GM18517 (cell line): Measurements from ENCODE around the gene NWD2.

Experiments used
- ATAC-seq: cut with Tn5 transposase; IDR thresholded peaks from one replicate; pipeline ENCODE4 v1.9.1; 2021; ENCODE audit warnings: mild to moderate bottlenecking, moderate library complexity; ENCODE audit not compliant: unreplicated experiment

Gene NWD2

DNA sequence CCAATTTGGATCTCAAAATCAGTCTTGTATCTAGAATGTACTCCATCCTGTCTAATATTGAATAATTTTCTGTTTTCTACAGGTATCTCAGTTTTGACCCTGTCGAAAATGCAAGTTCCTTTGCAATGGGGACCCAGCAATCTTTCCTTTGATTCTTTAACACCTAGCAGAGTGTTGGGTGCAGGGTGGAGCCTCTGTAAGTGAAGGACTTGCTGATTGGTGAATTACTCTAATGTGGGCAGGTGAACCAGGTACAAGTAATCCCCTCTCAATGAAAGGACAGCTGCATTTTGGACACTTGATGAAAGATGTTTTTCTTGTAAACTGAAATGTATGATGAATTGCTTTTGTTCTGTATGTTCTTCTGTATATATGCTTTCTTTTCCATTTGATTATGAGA, 54.9 kb downstream of the NWD2 start:
- ATAC-seq, result no peak

DNA sequence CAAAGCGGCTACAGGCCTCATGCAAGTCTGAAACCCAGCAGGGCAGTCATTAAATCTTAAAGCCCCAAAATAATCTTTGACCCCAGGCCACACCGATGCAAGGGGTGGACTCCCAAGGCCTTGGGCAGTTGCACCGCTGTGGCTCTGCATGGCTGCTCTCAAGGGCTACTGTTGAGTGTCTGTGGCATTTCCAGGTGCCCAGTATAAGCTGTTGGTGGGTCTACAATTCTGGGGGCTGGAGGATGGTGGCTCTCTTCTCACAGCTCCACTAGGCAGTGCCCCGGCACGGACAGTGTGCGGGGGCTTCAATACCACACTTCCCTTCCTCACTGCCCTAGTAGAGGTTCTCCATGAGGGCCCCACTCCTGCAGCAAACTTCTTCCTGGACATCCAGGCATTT, 60.1 kb downstream of the NWD2 start:
- ATAC-seq, result no peak

- no peak for ATAC-seq
Measured at GRCh38 chr4:37305984-37306383, 61.4 kb downstream of the NWD2 start.

GRCh38 chr4:37317104-37317643, 72.6 kb downstream of the NWD2 start:
- ATAC-seq, result no peak

GRCh38 chr4:37320513-37321235, 76.1 kb downstream of the NWD2 start:
- no peak for ATAC-seq

DNA sequence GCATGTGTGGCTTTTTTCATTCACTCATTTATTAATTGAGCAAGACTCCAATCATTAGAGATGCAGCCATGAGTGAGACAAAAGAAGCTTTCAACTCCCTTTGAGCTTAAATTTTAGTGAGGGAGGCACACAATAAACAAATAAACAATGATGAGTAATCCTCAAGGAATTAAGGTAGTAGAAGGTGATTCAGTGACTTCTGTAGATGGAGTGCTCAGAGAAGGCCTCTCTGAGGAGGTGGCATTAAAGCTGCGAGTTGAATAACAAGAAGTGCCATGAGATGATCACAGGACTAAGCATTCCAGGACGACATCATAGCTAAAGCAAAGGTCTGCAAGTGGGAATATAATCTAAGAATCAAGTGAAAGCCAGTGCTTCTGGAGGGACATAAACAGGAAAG, 77.6 kb downstream of the NWD2 start:
- ATAC-seq, result no peak

DNA sequence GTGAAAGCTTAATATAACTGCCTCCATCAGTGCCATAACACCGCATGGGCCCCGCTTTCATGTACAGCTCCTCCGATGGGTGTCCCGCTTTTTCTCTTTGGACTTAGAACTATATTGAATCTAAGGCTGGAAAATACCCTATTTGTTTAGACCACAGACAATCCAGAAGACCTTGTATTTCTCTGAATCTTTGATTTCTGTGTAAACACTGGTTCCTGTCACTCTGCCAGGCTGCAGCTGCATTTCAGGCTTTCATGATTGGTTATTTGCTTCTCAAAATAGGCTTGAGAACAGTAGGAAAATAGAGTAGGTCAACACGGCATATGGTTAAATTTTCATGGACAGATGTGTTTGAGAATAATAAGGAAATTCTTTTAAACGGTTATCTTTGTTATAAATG, 80.0 kb downstream of the NWD2 start:
- no peak for ATAC-seq

- no peak for ATAC-seq
Measured at GRCh38 chr4:37326852-37327251, 82.3 kb downstream of the NWD2 start.

DNA sequence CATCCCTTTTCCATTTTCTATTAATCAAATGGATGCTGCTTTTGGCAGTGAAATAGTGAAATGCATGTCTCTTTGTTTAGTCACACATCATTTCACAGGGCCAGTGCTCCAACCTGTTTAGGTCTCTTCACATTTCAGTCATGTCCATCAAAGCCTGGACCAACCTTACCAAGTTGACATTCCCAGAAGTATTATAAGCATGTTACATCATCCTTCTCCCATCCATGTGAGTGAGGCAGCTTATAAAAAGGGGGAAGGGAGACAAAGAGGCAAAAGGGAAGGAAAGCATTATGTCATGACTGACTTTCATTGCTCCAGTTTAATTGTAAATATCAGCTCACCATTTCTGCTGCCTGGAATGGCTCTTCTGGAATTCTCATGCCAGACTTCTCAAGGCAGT, 94.4 kb downstream of the NWD2 start:
- no peak for ATAC-seq

GRCh38 chr4:37358748-37359147, 114.2 kb downstream of the NWD2 start:
- ATAC-seq, result no peak

GRCh38 chr4:37359261-37359660, 114.7 kb downstream of the NWD2 start:
- no peak for ATAC-seq

DNA sequence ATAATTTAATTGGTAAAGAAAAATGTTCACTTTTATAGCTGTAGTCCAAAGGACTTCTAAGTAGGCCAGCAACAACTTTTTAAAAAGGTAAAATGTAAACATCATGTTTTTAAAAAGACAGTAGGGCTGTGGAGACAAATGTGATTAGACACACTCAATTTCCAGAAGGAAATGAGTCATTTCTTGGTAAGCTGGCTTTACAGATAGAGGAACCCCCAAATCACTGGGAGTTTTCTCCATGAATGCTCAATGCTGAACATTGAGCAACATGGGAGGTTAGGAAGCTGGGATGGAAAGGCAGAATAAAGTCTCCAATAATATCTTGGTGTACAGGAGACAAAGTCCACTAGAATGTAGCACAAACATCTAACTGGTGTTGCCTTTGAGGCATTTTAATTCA, 121.3 kb downstream of the NWD2 start:
- ATAC-seq, result no peak

GRCh38 chr4:37367901-37368300, 123.4 kb downstream of the NWD2 start:
- ATAC-seq, result no peak

- no peak for ATAC-seq
Measured at GRCh38 chr4:37370052-37370451, 125.5 kb downstream of the NWD2 start.

GRCh38 chr4:37381040-37381668, 136.6 kb downstream of the NWD2 start:
- ATAC-seq, result no peak

DNA sequence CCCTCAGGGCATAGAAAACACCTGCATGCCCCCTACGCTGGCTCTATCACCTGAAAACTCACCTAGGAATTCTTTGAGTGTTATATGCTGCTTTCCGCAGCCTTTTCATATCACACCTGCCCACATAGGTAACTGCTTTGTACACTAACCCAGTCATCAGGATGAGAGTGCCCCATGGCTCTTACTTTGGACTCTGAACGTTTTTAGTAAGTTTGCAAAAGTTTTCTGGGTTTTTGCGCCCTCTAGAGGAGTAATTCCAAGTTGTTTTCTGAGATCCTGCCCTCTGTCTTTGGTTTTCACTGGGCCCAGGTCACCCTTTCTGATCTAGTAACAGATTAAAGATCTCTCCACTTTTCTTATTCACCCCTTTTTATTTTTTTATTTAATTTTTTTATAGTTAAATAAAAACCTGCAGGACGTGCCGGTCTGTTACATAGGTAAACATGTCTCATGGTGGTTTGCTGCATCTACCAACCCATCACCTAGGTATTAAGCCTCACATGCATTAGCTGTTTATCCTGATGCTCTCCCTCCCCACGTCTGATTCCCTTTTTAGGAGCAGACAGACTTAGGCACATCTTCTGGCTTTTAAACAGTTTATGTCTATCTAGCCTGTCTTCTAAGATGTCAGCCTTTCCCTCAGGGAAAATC, 139.2 kb downstream of the NWD2 start:
- ATAC-seq, result peak; percentile 74

GRCh38 chr4:37385424-37385823, 140.9 kb downstream of the NWD2 start:
- no peak for ATAC-seq

DNA sequence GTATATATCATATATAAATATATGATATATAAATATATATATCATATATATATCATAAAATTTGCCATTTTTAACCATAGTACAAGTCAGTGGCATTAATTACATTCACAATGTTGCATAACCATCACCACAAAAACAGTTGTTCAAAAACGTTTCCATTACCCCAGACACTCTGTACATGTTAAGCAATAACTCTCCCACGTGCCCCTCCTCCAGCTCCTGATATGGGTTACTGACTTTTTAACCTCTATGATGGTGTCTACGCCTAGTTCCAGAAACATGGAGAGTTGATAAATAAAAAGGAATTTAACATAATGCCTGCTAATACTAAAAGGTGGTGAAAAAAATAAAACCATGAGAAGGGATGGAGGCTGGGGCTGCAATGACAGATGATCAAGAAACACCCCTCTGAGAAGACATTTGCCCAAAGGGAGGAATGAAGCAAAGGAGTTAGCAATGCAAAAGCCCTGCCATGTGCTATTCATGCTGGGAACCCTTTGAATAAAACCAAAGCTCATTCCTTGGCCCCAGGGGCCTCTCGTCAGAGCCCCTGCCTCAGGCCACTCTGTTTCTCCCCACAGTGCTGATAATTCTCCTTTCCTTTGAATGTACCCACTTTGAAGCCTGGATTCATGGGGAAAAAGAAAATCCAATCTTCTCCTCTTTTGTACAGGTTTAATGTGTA, 144.3 kb downstream of the NWD2 start:
- no peak for ATAC-seq

- ATAC-seq, result no peak
Measured at GRCh38 chr4:37389366-37389765, 144.8 kb downstream of the NWD2 start.

GRCh38 chr4:37389967-37390580, 145.5 kb downstream of the NWD2 start:
- ATAC-seq, result peak; percentile 77
